Bone marrow (tissue), 2 donors: ENCODE data around the gene CLEC4A.
"Not testable (repeated sequence)": the region's sequence is repeated elsewhere in the genome, so short reads cannot be mapped to it uniquely, and the experiment has no call there.

Source experiments
- DNase-seq, 2 donors: peaks; one replicate each; lab custom pipeline; 2025; lab: John Stamatoyannopoulos, UW

CLEC4A gene

DNA sequence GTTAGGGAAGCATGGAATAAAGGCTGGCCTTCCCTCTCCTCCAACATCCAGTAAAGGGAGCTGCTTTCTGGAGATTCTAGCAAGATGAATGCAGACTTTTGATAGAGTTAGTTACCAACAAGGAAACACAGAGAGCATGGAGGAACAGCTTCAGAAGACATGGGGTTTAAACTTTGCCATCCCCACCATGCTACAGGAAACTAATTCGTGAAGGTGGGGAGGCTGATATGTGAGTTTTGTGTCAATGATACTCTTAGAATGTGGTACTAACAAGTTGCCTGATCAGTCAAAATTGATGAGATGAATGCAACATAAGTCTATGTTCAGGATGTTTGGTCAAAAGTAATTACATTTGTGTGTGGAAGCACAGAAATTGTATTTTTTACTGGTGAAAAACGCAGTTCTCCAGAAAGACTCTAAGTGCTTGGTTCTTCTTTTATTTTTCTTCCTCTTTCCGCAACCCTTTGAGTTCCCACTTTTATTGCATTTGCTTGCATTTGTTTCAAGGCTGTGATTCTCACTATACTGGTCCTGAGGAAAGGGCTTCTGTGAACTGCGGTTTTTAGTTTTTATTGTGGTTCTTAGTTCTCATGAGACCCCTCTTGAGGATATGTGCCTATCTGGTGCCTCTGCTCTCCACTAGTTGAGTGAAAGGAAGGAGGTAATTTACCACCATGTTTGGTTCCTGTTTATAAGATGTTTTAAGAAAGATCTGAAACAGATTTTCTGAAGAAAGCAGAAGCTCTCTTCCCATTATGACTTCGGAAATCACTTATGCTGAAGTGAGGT is at the start of gene CLEC4A:
Gene CLEC4A, plus strand, starts transcription at position 494 of the 789 bp plus-strand sequence. Its CDS starts 262 bp downstream, at position 756.
- DNase-seq, result peak in 1 of 2 donors; percentile 44

DNA sequence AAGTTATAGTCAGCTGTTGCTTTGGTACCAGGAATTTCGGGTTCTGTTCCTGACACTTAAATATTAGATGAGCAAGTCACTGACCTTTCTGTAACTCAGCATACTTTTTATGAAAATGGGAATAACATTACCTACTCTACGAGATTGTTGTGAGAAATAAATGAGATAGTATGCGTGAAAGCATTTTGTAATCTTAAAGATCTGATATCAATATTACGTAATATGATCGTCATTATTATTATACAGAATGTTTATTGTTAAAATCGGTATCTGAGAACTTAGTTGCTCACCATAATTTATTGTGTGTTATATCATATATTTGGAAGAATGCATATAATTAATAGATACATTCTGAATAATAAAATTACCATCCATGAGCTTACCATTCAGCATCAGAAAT is 47.5 kb upstream of the CLEC4A start:
- DNase-seq, result no peak

DNA sequence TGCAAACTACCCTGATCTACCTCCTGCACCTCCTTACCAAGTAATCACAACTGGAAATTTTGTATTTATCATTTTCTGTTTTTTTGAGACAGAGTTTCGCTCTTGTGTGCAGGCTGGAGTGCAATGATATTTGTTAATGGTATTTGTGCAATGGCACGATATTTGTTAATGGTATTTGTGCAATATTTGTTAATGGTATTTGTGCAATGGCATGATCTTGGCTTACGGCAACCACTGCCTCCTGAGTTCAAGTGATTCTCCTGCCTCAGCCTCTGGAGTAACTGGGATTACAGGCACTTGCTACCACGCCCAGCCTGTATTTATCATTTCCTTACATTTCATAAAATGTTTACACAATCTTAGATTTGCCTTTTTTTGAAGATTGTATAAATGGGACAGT is 47.1 kb upstream of the CLEC4A start:
- no peak for DNase-seq

DNA sequence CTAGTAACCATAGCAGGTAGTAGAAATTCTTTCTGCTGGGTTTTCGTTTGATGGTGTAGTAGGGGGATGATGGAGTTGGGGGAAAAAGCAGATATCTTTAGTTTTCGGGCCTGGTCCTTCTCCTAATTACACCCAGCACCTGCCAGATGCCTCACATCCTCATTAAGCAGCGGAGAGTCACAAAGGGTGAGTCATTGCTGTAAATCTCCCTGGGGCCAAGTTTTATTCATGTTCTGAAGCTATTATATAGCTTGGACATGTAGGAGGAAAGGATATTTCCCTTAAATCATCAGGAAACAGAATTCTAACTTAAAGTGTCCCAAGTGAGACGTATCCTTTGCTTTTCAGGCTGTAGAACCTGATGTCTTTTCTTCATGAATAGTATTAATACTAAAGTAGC is 46.2 kb upstream of the CLEC4A start:
- no peak for DNase-seq

DNA sequence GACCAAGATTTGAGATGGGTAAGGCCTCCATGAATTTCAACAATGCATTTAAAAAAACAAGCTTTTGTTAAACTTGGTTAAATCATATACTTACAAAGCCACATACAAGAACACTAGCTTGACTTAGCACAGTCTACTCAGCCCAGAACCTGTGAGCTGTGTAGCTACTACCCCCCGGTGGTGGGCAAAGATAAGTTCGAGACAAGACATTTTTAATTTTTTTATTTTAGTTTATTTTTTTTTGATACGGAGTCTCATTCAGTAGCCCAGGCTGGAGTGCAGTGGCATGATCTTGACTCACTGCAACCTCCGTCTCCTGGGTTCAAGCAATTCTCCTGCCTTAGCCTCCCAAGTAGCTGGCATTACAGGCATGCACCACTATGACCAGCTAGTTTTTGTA is 45.0 kb upstream of the CLEC4A start:
- peak in 1 of 2 donors; percentile 36 for DNase-seq

DNA sequence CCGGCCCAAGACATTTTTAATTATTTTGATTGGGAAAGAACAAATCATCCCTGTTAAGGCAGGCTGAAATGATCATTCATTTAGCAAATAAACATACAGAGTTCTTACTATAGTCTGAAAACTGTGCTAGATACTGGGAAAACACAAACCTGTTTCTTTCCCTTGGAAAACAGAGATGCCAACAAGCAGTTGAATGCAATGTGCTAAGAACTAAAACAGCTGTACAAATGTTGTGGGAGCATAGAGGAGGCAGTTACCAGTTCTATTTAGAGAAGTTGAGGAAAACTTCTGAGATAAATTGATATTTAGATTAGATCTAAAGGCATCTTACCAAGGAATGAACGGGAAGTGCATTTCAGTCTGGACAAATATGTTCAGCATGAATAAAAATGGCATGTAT is 44.5 kb upstream of the CLEC4A start:
- DNase-seq, result no peak

DNA sequence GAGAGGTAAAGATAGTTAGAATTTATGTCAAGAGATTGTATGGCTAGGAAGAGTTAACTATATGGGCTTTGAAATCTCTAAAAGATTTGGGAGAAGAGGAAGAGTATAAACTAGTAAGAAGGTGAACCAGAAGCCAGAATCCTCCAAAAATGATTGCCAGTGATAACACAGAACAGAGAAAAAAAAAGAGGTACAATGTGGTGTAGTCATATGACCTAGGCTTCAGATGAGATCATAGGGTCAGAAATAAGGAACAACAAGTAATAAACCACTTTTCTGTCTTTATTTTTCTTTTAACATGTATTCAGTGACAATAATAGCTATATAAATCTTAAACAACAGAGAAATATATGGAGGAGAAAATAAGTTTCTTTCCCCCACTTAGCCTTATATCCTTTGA is 43.3 kb upstream of the CLEC4A start:
- DNase-seq, result peak in 1 of 2 donors; percentile 61

DNA sequence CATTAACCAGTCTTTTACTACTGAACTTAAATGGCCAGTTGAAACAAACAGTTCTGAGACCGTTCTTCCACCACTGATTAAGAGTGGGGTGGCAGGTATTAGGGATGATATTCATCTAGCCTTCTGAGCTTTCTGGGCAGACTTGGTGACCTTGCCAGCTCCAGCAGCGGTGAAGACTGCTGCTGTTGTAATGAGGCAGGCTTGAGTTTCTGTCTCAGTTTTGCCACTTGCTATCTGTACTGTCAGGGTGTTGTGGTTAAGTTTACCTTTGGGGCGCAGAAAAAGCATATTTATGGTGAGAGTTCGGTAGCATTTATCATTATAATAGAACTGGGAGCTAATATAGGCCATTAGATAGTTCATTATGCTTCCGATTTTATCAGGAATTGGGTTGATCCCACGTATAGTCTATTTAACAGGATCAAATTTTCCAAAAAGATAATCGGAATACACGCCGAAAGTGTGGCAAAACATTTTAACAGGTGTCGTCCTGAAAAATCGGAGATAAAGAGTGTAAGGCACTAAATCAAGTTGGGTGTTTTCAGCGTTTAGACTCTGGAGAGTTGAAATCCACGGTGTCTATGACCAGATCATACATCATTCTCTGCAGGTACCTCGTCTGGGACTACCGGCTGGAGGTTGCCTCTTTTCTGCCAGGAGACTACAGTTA is 42.0 kb upstream of the CLEC4A start:
- DNase-seq, result no peak

DNA sequence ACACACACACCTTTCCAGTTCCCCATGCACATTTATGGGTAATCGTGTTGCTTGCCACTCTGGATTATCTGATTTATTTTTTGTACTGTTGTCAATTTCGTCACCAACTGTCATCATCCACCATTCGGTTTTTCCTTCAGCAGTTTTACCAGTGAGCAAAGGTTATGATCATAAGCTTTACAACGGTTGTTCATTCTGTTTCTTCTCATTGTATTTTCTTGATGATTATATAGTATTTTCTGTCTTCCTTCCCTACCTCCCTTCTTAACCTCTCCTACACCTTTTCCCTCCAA is 40.7 kb upstream of the CLEC4A start:
- no peak for DNase-seq

DNA sequence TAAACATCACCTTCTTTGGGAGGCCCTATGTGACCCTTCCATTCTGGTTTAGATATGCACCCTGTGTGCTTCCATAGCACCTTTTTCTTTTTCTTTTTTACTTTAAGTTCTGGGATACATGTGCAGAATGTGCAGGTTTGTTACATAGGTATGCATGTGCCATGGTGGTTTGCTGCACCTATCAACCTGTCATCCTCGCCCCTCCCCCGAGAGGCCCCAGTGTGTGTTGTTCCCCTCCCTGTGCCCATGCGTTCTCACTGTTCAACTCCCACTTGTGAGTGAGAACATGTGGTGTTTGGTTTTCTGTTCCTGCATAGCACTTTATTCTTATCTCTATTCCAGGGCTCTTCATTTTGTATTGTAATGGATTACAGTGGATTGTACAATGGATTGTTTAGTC is 39.1 kb upstream of the CLEC4A start:
- DNase-seq, result not testable (repeated sequence)

DNA sequence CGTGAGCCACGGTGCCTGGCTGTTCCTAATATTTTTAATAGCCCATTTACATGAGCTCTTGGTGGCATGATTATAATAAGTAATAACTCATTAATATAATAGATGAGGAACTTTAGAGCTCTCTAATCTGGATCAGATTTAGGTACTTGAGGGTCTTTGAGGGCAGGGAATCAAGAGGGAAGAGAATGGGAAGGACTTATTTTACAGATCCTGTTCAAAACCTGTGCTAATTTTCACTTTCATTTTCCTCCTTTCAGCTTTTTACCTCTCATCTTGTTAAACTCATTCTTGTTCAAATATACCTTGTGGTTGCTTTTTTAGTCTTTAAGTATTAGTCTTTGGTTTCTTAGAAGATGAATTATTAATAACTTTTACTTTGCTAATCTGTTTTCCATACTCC is 35.8 kb upstream of the CLEC4A start:
- no peak for DNase-seq

DNA sequence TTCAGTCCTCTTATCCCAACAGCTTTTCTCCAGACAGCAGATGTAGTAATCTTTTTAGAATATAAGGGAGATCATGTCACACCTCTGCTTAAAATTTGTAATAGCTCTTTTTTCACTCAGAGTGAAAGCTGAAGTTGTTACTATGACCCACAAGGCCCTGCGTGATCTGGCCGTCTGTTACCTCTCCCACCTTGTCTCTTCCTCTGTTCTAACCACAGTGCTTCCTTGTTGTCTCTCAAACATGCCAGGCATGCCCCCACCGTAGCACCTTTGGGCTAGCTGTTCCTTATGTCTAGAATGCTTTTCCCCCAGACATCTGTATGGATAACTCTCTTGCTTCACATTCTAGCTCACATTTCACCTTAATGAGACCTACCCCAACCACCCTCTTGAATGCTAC is 34.8 kb upstream of the CLEC4A start:
- no peak for DNase-seq

DNA sequence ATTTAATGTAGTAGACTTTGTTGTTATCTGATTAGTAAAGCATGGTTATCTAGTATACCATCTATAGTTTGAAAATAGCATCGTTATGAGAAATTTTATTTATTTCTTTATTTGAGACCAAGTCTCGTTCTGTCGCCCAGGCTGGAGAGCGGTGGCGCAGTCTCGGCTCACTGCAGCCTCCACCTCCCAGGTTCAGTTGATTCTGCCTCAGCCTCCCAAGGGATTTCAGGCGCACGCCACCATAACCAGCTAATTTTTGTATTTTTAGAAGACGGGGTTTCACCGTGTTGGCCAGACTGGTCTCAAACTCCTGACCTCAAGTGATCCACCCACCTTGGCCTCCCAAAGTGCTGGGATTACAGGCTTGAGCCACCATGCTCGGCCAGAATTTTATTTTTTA is 34.1 kb upstream of the CLEC4A start:
- DNase-seq, result not testable (repeated sequence)

DNA sequence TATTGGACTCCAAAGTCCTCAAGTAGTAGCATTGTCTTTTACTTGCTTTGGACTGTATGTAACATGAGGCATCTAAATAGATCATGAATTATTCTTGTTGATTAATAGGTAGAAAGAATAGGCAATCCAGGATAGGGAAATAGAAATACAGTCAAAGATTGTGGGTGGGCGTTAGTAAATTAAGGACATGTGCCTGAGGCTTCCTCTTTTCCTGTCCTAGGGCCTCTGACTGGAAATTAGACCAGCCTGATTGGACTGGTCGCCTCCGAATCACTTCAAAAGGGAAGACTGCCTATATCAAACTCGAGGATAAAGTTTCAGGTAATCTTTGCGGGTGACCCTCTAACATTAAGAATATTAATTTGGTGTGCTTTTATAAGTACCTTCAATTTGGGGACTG is 33.7 kb upstream of the CLEC4A start:
- DNase-seq, result no peak

DNA sequence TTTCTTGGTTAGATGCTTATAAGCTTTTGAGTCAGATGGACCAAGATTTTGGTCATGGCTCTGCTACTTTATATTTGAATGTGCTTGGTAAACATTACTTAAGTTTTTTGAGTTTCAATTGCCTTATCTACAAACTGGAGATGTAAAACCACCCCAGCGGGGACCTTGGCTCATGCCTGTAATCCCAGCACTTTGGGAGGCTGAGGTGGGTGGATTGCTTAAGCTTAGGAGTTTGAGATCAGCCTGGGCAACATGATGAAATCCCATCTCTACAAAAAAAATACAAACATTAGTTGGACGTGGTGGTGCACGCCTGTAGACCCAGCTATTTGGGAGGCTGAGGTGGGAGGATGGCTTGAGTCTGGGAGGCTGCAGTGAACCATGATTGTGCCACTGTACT is 30.1 kb upstream of the CLEC4A start:
- DNase-seq, result no peak

DNA sequence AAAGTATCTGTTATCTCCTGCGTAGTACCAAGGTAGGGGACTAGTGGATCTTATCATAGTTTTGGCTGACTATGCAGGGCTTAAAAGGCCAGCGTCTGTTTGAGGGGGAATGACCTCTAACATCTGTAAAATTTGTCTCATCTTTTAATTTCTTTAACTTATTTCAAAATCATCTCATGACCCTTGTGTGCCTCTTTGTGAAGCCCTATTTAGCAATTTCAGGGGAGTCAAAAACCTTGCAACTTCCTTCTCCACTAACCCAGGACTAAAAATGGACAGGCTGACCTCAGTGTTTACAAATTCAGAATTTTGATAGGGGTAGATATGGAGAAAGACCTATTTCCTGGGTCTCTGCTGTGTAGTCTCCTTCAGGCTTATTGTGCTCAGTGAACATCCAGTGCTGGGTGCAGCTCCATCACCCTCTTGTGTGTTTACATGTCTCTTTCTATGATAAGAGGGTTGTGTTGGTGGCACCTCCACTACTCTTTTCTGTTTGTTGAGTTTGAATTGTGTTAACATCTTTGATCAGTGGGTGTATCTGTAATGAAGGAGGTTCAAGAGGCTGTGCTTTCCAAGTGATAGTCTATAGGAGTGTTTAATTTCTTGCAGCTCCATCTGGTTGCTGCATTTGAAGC is 27.0 kb upstream of the CLEC4A start:
- no peak for DNase-seq

DNA sequence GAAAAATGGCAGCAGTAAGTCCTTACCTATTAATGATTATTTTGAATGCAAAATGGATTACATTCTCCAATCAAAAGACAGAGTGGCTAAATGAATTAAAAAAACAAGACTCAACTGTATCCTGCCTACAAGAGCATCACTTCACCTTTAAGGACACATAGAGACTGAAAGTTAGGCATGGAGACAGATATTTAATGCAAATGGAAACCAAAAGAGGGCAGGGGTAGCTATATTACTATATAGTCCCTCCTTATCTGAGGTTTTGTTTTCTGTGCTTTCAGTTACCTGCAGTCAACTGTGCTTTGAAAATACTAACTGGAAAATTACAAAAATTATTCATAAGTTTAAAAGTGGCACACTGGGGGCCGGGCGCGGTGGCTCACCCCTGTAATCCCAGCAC is 24.2 kb upstream of the CLEC4A start:
- DNase-seq, result no peak

DNA sequence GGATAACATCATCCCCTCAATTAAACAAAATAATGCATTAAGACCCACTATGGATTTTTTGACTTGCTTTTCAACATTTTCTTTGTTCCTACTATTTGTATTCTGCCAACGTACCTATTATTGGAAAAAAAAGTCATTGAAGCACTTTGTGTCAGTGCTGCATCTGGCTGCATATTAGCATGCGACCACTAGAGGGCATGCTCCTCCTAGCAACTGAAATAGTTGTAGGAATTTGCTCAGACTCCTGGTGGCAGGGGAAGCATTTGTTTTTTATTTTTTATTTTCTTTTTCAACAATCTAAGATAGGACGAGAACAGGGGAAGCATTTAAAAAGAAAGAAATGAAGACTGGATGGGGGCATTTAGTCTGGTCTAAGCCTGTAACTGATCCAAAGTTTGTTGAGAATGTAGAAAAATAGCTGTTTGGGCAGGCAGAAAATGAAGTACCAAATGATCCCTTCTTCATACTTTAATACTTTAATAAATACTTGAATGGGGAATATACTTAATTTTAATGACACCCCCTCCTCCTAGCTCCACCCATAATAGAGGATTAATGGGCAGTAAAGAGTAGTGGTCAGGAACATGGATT is 14.5 kb upstream of the CLEC4A start:
- DNase-seq, result peak in 1 of 2 donors; percentile 55

DNA sequence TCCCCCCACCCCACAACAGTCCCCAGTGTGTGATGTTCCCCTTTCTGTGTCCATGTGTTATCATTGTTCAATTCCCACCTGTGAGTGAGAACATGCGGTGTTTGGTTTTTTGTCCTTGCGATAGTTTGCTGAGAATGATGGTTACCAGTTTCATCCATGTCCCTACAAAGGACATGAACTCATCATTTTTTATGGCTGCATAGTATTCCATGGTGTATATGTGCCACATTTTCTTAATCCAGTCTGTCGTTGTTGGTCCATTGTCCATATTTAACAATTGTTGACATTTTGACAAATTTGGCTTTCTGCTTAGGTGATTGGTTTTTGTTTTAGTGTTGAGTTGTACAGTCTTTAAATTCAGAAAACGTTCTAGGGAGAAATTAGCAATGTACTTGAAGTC is 10.3 kb upstream of the CLEC4A start:
- DNase-seq, result not testable (repeated sequence)

DNA sequence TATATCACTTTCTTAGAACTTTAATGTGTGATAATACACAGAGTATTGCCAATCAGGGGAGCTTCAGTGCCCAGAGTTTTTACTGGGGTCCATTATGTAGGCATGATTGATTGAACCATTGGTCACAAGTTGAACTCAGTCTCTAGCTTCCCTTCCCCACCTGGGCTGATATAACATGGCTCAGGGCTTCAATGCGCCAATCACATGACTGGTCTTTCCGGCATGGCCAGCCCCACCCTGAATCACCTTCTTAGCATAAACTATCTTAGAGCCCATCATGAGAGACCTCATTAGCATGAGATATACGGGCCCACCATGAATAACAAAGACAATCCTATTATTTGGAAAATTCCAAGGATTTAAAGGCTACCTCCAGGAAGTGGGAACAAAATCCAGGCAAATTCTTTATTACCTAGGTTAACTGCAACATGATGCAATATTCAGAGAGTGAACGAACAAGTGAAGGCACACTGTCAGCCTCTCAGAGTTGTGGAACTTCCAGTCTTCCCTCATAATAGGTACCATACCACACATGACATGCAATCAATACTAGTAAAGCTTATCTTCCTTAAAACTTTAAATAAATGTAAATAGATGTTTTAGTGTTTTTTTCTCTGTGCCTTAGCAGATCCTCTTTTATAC is 3.2 kb upstream of the CLEC4A start:
- no peak for DNase-seq

DNA sequence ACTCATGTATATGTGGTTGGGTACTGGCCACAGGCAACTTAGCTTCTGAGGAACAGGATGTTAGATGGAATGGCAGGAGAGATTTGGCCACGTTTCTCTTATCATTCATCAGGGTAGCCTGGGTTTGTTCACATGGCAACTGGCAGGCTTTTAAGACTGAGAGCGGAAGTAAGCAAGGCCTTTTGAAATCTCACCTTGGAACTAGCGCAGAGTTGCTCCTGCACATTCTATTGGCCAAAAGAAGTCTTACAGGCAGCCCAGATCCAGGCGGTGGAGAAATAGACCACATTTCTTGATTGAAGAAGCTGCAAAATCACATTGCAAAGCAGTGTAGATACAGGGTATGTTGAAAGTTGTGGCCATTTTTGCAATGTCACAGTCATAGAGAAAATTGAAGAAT is 3.7 kb downstream of the CLEC4A start:
- no peak for DNase-seq

DNA sequence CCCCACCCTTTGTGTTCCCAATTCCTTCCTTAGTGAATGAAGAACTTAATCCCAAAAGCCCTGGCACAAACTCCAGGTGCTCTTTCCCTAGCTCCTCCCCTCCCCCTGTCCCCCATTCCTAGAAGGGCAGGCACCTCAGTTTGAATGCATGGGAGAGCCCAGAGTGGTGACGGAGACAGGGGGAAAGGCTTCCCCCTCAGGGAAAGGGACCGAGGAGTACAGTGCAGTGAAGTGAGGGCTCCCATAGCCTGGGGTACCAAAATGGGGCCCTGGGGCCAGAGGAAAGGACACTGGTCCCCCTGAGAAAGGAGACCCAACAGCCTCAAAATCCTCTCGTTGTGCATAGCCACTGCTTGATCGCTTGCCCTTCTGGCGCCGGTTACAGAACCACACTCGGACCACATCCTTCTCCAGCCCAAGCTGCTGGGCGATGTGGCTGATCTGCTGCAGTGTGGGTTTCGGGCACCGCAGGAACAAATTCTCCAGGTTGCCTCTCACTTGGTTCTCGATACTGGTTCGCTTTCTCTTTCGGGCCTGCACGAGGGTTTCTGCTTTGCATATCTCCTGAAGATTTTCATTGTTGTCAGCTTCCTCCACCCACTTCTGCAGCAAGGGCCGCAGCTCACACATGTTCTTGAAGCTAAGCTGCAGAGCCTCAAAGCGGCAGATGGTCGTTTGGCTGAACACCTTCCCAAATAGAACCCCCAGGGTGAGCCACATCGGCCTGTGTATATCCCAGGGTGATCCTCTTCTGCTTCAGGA is 10.4 kb downstream of the CLEC4A start:
- DNase-seq, result not testable (repeated sequence)
